Loucy (cell line): ENCODE data around the gene NDST1.

Source experiments
- H2AFZ ChIP-seq: fragments of 200-600 bp; sonication (generic); 2 replicates; pipeline ENCODE4 v1.6.0; 2016; ENCODE audit warnings: antibody characterized with exemption, mild to moderate bottlenecking, low read length, moderate library complexity
- H3F3A ChIP-seq: fragments of 200-600 bp; 2 replicates; pipeline ENCODE4 v1.6.0; 2016; ENCODE audit warnings: antibody characterized with exemption, low read depth, mild to moderate bottlenecking
- H3K27me3 ChIP-seq: fragments of 200-600 bp; sonication (generic); 2 replicates; pipeline ENCODE4 v1.6.1; 2014; ENCODE audit warnings: low read length, mild to moderate bottlenecking; ENCODE audit not compliant: insufficient read depth, poor library complexity, severe bottlenecking
- H3K36me3 ChIP-seq: fragments of 200-600 bp; sonication (generic); 2 replicates; pipeline ENCODE4 v1.6.1; 2016; ENCODE audit warnings: low read length; ENCODE audit not compliant: insufficient read depth
- H3K4me1 ChIP-seq: fragments of 200-600 bp; sonication (generic); 2 replicates; pipeline ENCODE4 v1.5.1; 2014; ENCODE audit warnings: low read length, mild to moderate bottlenecking; ENCODE audit not compliant: insufficient read depth, poor library complexity, severe bottlenecking
- H3K4me2 ChIP-seq: fragments of 200-600 bp; sonication (generic); 2 replicates; pipeline ENCODE4 v1.6.0; 2014; ENCODE audit warnings: antibody characterized with exemption, low read length, low read depth, mild to moderate bottlenecking; ENCODE audit not compliant: poor library complexity, severe bottlenecking
- H3K4me3 ChIP-seq: fragments of 200-600 bp; sonication (generic); 2 replicates; pipeline ENCODE4 v1.5.1; 2014; ENCODE audit warnings: low read length, mild to moderate bottlenecking, mixed read lengths; ENCODE audit not compliant: poor library complexity, severe bottlenecking
- H3K79me2 ChIP-seq: fragments of 200-600 bp; sonication (generic); 2 replicates; pipeline ENCODE4 v1.6.1; 2014; ENCODE audit warnings: low read length; ENCODE audit not compliant: insufficient read depth
- H3K9ac ChIP-seq: fragments of 200-600 bp; sonication (generic); 2 replicates; pipeline ENCODE4 v1.6.0; 2014; ENCODE audit warnings: mild to moderate bottlenecking, low read depth, low read length, moderate library complexity; ENCODE audit not compliant: poor library complexity, severe bottlenecking
- H3K9me2 ChIP-seq: fragments of 200-600 bp; sonication (generic); replicated peaks from 2 replicates; pipeline ENCODE4 v1.6.1; 2016; ENCODE audit warnings: low read depth, low read length, mixed read lengths
- H3K9me3 ChIP-seq: fragments of 200-600 bp; sonication (generic); 2 replicates; pipeline ENCODE4 v1.6.1; 2014; ENCODE audit warnings: mild to moderate bottlenecking, antibody characterized with exemption, low read length, low read depth; ENCODE audit not compliant: insufficient read depth
- H4K20me1 ChIP-seq: fragments of 200-600 bp; sonication (generic); 2 replicates; pipeline ENCODE4 v1.6.0; 2014; ENCODE audit warnings: antibody characterized with exemption, low read length, mild to moderate bottlenecking; ENCODE audit not compliant: insufficient read depth, poor library complexity, severe bottlenecking
- CTCF ChIP-seq: fragments of 200-600 bp; sonication (generic); conservative IDR thresholded peaks from 2 replicates; pipeline ENCODE4 v1.5.1; 2014; ENCODE audit warnings: mild to moderate bottlenecking, antibody characterized with exemption, low read length
- EZH2phosphoT487 ChIP-seq: fragments of 200-600 bp; IDR thresholded peaks from 2 replicates; pipeline ENCODE4 v1.6.1; 2018; ENCODE audit warnings: antibody characterized with exemption, mild to moderate bottlenecking, moderate library complexity, borderline replicate concordance

Gene NDST1

GRCh38 chr5:150596826-150597225 lies 88.9 kb downstream of the NDST1 start:
- H3K9me2 ChIP-seq = no peaks in the 10 kb centered on the region
- peaks cover 10% of the 10 kb centered on the region for H3K4me1 ChIP-seq
- H4K20me1 ChIP-seq = no peaks in the 10 kb centered on the region
- TF ChIP-seq EZH2phosphoT487 (no peak), CTCF (no peak)
- no peak overlapping the region for H3K9ac ChIP-seq
- H3F3A ChIP-seq = no peaks in the 10 kb centered on the region
- no peaks in the 10 kb centered on the region for H3K79me2 ChIP-seq
- no peaks in the 10 kb centered on the region for H3K27me3 ChIP-seq
- H3K36me3 ChIP-seq = no peaks in the 10 kb centered on the region
- H2AFZ ChIP-seq = no peak overlapping the region
- no peak overlapping the region for H3K4me2 ChIP-seq
- no peak overlapping the region for H3K4me3 ChIP-seq
- no peaks in the 10 kb centered on the region for H3K9me3 ChIP-seq

GRCh38 chr5:150598006-150598405 lies 90.1 kb downstream of the NDST1 start:
- Histone ChIP-seq H2AFZ (no peak overlapping the region), H3K4me1 (peaks cover 10% of the 10 kb centered on the region), H4K20me1 (no peaks in the 10 kb centered on the region), H3K4me2 (no peak overlapping the region), H3K9me2 (no peaks in the 10 kb centered on the region), H3K4me3 (no peak overlapping the region), H3K9ac (no peak overlapping the region), H3K79me2 (no peaks in the 10 kb centered on the region), H3F3A (no peaks in the 10 kb centered on the region), H3K9me3 (no peaks in the 10 kb centered on the region), H3K36me3 (no peaks in the 10 kb centered on the region), H3K27me3 (no peaks in the 10 kb centered on the region)
- TF ChIP-seq EZH2phosphoT487 (no peak), CTCF (no peak)

GRCh38 chr5:150598821-150599273 lies 90.9 kb downstream of the NDST1 start:
- no peaks in the 10 kb centered on the region for H4K20me1 ChIP-seq
- H3F3A ChIP-seq = no peaks in the 10 kb centered on the region
- no peaks in the 10 kb centered on the region for H3K79me2 ChIP-seq
- H3K9me3 ChIP-seq = no peaks in the 10 kb centered on the region
- H3K4me3 ChIP-seq = no peak overlapping the region
- peaks cover 10% of the 10 kb centered on the region for H3K4me1 ChIP-seq
- no peak overlapping the region for H2AFZ ChIP-seq
- no peak overlapping the region for H3K4me2 ChIP-seq
- H3K36me3 ChIP-seq = no peaks in the 10 kb centered on the region
- no peaks in the 10 kb centered on the region for H3K27me3 ChIP-seq
- no peak overlapping the region for H3K9ac ChIP-seq
- TF ChIP-seq CTCF (no peak), EZH2phosphoT487 (no peak)
- no peaks in the 10 kb centered on the region for H3K9me2 ChIP-seq
